Esophagus squamous epithelium (tissue), 5 donors: ENCODE measurements around the gene KIFBP. TPM values are rescaled to one million over a fixed set of nuclear protein-coding genes. Genes with fewer than 3 reads are reported as not detected.

ENCODE experiments used
- DNase-seq: peaks from one replicate; lab custom pipeline; 2025; lab: John Stamatoyannopoulos, UW
- H3K27ac ChIP-seq, 4 donors: fragments of 200-600 bp; sonication (generic); one replicate each; pipeline ENCODE4 v1.5.1; 2016 to 2019; ENCODE audit warnings: mild to moderate bottlenecking in 1 of 4
- H3K27me3 ChIP-seq, 4 donors: fragments of 200-600 bp; sonication (generic); 1 replicate in 3 of 4; 2 replicates in 1 of 4; pipeline versions ENCODE4 v1.5.1 to v1.6.0; 2017 to 2021; ENCODE audit warnings: antibody characterized with exemption in 1 of 4
- H3K36me3 ChIP-seq, 3 donors: fragments of 200-600 bp; sonication (generic); one replicate each; pipeline ENCODE4 v1.5.1; 2016 to 2019
- H3K4me1 ChIP-seq, 3 donors: fragments of 200-600 bp; sonication (generic); one replicate each; pipeline ENCODE4 v1.5.1; 2017 to 2019
- H3K4me3 ChIP-seq, 4 donors: fragments of 200-600 bp; sonication (generic); 1 replicate in 3 of 4; 2 replicates in 1 of 4; pipeline ENCODE4 v1.5.1; 2016 to 2019; ENCODE audit warnings: mild to moderate bottlenecking in 2 of 4, moderate library complexity in 1 of 4
- H3K9me3 ChIP-seq, 3 donors: fragments of 200-600 bp; sonication (generic); one replicate each; pipeline ENCODE4 v1.5.1; 2016 to 2019
- POLR2A ChIP-seq, 4 donors: fragments of 450-650 bp; IDR thresholded peaks; one replicate each; pipeline ENCODE4 v1.6.1; 2017; ENCODE audit warnings: antibody characterized with exemption in 4 of 4, mild to moderate bottlenecking in 4 of 4, moderate library complexity in 3 of 4
- WGBS, 2 donors: methylation state at CpG; one replicate each; pipeline ENCODE4 v1.1.5; 2018; 5-methylcytosine and 5-hydroxymethylcytosine counted together
- intact Hi-C: fragments of 100-400 bp; cut with DNase I; formaldehyde crosslinking; loops from one replicate; pipeline ENCODE4 v1.15.0; 2022
- total RNA-seq, 4 donors: library from RNA; depleted of rRNA; stranded (reverse); fragments of >200 nt; gene quantifications; one replicate each; pipeline ENCODE4 v1.1.0, GENCODE V29; 2016
- TF ChIP-seq, protein P1 (sequence below), 6 experiments: fragments of 450-650 bp in 4 of 6; fragments of 200-600 bp in 2 of 6; sonication (generic) in 2 of 6; IDR thresholded peaks; one replicate each; pipeline ENCODE4 v1.5.1; 2016 to 2019; ENCODE audit warnings: antibody characterized with exemption in 6 of 6, mild to moderate bottlenecking in 4 of 6, moderate library complexity in 4 of 6
- donor health status: DM: yes; HTN: yes; CAD: no.

KIFBP gene
- total RNA-seq, 4 donors from 2014 or later = 15.5 to 31.0 (median 16.4) TPM

DNA sequence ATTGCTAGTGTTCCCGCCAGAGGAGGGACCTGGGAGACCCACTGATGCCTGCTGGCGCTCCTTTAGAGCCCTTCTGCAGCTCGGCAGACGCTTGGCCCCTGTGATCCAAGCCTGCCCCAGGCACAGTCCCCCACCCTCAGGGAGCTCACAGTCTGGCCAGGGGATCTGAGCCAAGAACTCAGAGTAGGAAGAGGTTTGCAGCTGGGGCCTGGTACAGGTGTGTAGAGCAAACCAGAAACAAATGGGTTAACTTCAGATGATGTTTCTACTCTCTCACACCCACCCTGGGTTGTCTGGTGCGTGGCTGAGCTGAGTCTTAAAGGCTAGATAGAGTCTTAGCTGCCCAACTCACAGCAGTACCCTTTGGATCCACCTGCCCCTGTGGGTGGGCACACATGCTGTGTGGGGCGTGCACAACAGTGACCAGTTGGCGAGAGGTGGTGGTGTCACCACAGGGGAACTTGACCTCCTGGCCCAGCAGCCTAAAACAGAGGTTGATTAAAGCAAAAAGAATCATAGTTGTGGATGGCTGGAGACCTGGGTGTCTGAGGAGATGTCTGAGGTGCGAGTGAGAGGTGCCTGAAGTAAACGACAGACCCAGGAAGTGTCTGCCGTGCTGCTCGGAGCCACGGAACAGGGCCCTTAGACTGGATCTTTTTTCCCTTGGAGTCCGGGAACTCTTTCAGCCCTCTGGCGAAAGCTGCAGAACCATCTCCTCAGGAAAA lies 68.1 kb downstream of the KIFBP start:
- peaks cover 0 to 7% (median 0%) of the 10 kb centered on the region in 4 donors for H3K27me3 ChIP-seq
- H3K4me3 ChIP-seq = no peak overlapping the region
- peak overlapping the region; percentile 51 to 75 (median 52) for H3K27ac ChIP-seq
- TF ChIP-seq, protein P1, sequence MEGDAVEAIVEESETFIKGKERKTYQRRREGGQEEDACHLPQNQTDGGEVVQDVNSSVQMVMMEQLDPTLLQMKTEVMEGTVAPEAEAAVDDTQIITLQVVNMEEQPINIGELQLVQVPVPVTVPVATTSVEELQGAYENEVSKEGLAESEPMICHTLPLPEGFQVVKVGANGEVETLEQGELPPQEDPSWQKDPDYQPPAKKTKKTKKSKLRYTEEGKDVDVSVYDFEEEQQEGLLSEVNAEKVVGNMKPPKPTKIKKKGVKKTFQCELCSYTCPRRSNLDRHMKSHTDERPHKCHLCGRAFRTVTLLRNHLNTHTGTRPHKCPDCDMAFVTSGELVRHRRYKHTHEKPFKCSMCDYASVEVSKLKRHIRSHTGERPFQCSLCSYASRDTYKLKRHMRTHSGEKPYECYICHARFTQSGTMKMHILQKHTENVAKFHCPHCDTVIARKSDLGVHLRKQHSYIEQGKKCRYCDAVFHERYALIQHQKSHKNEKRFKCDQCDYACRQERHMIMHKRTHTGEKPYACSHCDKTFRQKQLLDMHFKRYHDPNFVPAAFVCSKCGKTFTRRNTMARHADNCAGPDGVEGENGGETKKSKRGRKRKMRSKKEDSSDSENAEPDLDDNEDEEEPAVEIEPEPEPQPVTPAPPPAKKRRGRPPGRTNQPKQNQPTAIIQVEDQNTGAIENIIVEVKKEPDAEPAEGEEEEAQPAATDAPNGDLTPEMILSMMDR (IDR thresholded peaks at IDR 0.05) = no peak
- no peak for TF ChIP-seq POLR2A (IDR thresholded peaks at IDR 0.05)
- intact Hi-C loops = no loop called here
- H3K36me3 ChIP-seq = no peaks in the 10 kb centered on the region
- H3K9me3 ChIP-seq = no peaks in the 10 kb centered on the region
- no peak for DNase-seq
- H3K4me1 ChIP-seq = peaks cover 0 to 30% (median 15%) of the 10 kb centered on the region in 3 donors
- 79 to 81% methylated on average over 11 to 13 of the region's 14 CpGs for WGBS, 2 donors

DNA sequence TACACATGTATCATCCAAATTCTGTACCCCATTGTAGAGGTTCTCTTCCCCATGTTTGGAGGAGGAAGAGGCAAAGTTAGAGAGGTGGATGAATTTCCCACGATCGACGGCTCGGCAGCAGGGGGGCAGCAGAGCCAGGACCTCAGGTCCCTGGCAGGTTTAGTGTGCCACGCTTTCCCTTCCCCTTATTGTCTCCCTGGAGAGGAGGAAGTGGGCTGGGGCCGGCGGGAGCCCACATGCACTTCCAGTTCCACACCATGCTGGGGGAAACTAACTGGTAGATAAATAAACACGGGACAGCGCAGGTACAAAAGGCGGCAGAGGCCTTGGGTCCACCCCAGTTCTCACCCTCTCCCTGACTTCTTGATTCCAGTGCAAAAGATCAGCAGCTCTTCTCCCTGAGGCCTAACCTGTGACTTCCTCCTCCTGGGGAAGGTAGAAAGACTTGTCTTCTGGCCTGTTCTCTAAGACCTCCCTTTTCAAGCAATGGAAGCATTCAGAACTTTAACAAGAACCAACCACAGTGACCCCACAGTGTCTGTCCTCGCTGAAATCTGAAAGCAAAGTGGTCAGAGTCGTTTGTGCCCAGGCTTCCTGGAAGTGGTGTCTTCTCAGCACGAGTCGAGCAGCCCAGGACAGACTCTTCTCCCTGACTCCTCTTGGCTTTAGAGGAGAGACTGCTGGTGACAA lies 68.8 kb downstream of the KIFBP start:
- peaks cover 0 to 7% (median 0%) of the 10 kb centered on the region in 4 donors for H3K27me3 ChIP-seq
- peaks cover 0 to 37% (median 19%) of the 10 kb centered on the region in 3 donors for H3K4me1 ChIP-seq
- DNase-seq = no peak
- no peaks in the 10 kb centered on the region for H3K9me3 ChIP-seq
- H3K36me3 ChIP-seq = no peaks in the 10 kb centered on the region
- intact Hi-C loops = no loop called here
- no peak overlapping the region for H3K4me3 ChIP-seq
- TF ChIP-seq POLR2A (IDR thresholded peaks at IDR 0.05) = peak in 1 of 4 donors; percentile 26
- TF ChIP-seq, protein P1 (IDR thresholded peaks at IDR 0.05) = no peak
- peak overlapping the region; percentile 51 to 75 (median 52) for H3K27ac ChIP-seq
- WGBS, 2 donors = 32 to 59% methylated on average over 6 to 12 of the region's 14 CpGs

DNA sequence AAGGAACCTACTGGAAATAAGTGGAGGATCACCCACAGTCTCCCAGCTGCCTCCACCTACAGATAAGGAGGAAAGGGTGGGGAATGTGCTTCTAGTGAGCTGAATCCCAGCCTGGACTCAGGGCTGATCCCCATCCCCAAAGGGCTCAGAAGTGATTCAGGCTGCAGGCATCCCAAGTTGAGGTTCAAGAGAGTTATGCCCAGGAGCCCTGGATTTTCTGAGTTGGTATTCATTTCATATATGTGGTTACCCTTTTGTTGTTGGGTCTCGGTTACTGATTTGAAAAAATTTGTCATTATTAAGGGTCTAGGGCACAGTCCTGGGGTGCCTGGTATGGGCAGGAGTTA lies 69.3 kb downstream of the KIFBP start:
- TF ChIP-seq, protein P1 (IDR thresholded peaks at IDR 0.05) = no peak
- TF ChIP-seq POLR2A (IDR thresholded peaks at IDR 0.05) = no peak
- Histone ChIP-seq H3K27ac (peak overlapping the region; percentile 51 to 75 (median 52)), H3K9me3 (no peaks in the 10 kb centered on the region), H3K4me1 (peaks cover 0 to 37% (median 19%) of the 10 kb centered on the region in 3 donors), H3K4me3 (no peak overlapping the region), H3K27me3 (peaks cover 0 to 7% (median 0%) of the 10 kb centered on the region in 4 donors), H3K36me3 (no peaks in the 10 kb centered on the region)
- DNase-seq = no peak
- intact Hi-C loops = no loop called here
- WGBS, 2 donors = 0% methylated on average over 1 of the region's 1 CpG

DNA sequence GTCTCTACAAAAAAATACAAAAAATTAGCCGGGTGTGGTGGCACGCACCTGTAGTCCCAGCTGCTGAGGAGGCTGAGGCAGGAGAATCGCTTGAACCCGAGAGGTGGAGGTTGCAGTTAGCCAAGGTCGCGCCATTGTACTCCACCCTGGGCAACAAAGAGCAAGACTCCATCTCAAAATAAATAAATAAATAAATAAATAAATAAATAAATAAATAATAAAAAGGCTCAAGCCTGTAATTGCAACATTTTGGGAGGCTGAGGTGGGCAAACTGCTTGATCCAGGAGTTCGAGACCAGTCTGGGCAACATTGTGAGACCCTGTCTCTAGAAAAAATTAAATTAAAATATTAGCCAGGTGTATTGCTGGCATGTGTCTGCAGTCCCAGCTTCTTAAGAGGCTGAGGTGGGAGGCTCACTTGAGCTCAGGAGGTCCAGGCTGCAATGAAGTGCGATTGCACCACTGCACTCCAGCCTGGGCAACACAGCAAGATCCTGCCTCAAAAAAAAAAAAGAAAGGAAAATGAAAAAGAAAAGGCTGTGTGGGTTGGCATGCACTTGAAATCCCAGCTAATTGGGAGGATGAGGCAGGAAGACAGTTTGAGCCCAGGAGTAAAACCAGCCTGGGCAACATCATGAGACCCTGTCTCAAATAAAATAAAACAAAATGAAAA lies 71.7 kb downstream of the KIFBP start:
- intact Hi-C loops = no loop called here
- Histone ChIP-seq H3K27ac (peak overlapping the region in 2 of 4 donors; percentile 80 to 83), H3K27me3 (peaks cover 0 to 10% (median 0%) of the 10 kb centered on the region in 4 donors), H3K36me3 (no peaks in the 10 kb centered on the region), H3K4me1 (peaks cover 0 to 42% (median 19%) of the 10 kb centered on the region in 3 donors), H3K9me3 (no peaks in the 10 kb centered on the region), H3K4me3 (no peak overlapping the region)
- no peak for TF ChIP-seq POLR2A (IDR thresholded peaks at IDR 0.05)
- TF ChIP-seq, protein P1 (IDR thresholded peaks at IDR 0.05) = no peak
- no peak for DNase-seq
- 95 to 96% methylated on average over 8 of the region's 8 CpGs for WGBS, 2 donors
